EH (cell line): ENCODE data around the gene IQSEC1.

Experiments used
- DNase-seq: peaks from one replicate; pipeline ENCODE4 v3.0.0-alpha.2; 2015; ENCODE audit warnings: low read depth

The IQSEC1 gene

GRCh38 chr3:13015286-13016082 lies 57.7 kb downstream of the IQSEC1 start:
- no peak for DNase-seq

DNA sequence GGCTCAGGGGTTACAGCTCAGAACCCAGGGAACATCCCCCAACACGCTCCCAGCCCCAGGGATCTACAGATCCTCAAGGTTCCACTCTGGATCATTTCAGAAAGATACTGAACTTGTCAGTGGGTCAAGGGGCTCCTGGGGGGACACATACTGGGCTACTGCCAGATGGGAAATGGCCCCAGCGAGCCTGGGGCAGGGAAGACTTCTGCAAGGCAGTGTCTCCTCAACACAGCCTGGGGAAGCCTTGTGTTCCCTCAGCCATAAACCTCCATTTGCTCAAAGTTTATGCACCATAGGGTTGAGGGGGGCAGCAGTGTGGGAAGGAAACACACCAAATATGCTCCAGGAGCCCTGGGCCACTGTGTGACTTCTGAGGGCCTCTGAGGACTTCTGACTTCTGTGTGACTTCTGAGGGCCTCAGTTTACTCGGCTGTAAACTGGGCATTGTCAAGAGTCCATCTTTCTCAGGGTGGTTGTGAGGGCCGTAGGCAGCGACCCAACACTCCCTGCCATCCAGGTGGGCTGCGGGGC lies 58.4 kb downstream of the IQSEC1 start:
- no peak for DNase-seq

- no peak for DNase-seq
These were observed 59.1 kb downstream of the IQSEC1 start for GRCh38 chr3:13013994-13014754.

- no peak for DNase-seq
These were observed 59.7 kb downstream of the IQSEC1 start for GRCh38 chr3:13013566-13013965.

DNA sequence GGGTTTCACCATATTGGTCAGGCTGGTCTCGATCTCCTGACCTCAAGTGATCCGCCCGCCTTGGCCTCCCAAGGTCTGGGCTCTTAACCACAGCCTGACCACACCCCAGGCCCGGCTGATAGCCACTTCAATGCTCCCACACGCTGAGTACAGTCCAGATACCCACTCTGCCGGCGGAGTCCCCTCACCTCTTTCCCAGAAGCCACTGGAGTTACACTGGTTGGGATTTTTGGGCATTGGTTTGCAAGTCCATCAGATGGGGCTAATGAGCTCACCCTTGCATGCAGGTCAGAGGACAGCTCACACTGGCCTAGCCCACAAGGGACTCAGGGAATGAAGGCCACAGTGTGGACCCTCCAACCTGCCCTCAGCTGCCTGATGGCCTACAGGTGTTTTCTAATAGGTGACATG lies 60.1 kb downstream of the IQSEC1 start:
- DNase-seq: no peak

GRCh38 chr3:13012221-13012691 lies 61.0 kb downstream of the IQSEC1 start:
- DNase-seq: peak; percentile 78

DNA sequence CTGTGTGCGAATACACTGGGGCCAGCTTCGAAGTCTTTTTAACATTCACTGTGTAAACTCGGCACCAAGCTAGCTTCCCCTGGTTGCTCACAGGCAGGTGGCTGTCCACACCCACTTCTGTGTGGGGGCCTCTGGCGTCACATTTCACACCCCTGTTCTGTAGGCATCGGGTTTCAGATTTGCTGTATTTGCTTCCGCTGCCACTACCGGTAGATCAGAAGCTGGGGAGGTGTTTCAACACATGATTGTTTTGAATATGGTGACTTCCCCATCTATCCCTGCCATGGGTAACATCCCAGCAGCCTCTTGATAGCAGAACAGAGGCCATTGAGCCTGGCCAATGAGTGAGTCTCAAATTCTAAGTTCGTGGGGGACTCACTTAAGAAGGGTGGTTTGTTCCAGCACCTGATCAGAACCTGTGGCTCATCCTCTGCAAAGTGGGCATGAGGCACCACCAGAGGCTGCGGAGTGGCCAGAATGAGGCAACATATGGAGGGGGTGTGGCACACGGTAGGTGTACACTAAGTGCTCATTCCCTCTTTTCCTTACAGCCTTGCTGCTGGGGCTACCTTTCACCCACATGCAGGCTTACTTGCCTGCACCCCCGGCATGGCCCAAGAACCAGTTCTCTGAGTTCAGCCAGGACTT lies 61.5 kb downstream of the IQSEC1 start:
- no peak for DNase-seq

DNA sequence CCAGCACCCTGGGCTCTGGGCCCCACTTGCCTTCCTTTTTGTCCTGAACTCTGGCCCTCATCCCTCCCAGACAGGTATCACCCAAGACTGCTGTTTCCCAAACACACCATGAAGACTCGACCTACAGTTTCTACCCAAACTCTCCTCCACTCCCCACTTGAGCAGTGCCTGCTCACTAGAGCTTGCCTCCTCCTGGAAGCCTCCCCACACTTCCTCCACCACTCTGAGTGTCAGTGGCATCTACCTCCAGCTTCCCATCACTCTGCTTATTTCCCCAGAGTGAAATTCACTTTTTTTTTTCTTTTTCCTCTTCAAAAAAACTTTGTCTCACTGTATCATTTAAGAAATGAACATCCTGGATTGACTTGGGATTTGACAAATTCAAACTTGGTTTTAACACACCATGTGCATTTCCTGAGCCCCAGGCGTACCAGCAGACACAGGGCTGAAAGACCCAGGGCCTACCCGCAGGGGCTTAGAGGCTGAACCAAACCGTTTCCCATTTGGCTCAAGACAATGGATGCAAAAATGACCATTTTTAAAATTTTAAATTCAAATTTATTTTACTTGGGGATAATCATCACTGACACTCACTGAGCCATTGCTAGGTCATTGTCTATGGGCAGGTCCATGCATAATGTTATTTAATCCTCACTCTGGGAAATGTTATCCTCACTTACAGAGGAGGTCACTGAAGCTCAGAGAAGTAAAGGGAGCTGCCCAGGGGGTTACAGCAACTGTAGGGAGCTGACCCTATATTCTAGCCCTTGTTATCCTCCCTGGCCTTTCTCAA lies 62.3 kb downstream of the IQSEC1 start:
- DNase-seq: no peak

DNA sequence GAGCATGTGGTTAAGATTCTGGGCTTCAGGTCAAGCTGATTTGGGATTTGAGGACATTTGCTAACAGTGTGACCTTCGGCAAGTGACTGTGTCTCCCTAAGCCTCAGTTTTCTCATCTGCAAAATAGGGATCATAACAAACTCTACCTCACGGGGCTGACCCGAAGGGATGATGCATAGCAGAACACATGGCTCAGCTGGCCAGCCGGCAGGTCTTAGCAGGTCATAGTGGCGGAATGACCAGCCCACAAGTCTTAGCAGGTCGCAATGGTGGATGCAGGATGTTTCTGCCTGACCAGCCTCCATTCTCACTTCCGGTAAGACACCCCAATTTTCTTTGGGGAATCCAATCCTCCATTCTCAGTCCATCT lies 63.3 kb downstream of the IQSEC1 start:
- DNase-seq: no peak

DNA sequence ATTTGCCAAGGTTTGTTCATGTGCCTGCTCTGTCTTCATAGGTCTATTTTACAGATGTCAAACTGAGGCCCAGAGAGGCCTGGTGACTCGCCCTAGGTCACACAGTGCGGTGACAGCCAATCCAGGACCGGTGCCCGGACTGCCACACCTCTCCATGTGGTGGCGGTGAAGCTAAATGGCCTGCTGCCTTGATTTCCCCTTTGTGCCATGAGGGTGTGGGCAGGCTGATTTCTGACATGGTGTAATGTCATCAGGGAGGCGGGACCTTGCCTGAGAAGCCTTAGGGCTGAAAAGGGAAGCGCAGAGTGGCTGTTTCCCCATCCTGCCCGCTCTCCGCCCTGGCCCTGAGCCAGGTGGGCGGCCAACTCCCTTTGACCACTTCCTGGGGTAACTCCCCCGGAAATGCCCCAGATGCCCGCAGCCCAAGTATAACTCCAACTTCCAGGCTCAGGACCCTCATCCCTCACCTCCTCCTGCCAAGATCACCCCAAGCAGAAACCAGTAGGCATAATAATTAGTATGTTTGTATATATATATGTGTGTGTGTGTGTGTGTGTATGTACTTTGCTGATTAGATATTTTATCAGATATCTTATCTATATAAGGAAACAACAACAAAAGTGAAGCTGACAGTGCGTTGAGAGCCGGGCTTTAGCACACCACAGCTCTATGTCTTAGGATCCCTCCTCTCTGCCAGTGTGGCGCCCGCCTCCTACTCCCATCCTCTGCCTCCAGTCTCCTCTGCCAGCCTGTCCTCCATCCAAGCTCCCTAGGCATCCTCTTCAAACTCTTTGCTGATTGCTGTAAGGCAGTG lies 63.9 kb downstream of the IQSEC1 start:
- no peak for DNase-seq

DNA sequence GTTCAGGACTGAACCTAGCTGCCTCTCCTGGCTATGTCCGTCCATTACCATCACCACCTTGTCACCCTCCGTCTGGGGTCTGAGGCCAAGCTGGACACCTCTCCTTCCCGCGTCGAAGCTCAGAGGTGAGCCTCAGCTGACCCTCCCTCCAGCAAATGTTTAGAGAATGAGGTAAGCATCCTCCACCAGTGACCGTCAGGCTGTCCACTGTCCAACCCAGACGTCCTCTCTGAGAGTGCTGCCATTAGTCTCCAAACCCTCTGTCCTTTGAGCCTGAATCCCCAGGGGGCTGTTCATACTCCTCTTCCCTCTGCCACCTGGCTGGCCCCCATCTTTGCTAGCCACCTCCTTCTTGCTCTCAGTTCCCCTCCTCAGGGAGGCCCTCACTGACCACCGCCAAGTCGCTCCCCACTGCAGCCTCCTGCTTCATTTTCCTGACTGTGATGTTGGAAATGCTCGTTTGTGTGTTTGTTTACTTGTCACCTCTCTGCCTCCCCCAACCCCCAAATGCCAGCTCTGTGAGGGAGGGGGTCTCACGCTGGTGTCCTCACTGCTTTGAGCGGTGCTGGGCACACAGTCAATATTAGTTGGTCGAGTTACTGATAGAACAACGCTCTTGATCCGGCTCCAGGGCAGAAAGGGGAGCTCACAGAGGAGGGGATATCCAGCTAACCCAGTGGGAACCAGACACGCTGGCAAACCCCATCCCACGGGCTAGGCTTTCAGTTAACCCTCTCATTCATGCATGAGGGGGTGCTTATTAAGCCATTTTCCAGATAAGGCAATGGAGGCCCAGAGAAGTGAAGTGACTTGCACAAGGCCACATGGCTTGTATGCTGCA lies 64.9 kb downstream of the IQSEC1 start:
- DNase-seq: no peak

DNA sequence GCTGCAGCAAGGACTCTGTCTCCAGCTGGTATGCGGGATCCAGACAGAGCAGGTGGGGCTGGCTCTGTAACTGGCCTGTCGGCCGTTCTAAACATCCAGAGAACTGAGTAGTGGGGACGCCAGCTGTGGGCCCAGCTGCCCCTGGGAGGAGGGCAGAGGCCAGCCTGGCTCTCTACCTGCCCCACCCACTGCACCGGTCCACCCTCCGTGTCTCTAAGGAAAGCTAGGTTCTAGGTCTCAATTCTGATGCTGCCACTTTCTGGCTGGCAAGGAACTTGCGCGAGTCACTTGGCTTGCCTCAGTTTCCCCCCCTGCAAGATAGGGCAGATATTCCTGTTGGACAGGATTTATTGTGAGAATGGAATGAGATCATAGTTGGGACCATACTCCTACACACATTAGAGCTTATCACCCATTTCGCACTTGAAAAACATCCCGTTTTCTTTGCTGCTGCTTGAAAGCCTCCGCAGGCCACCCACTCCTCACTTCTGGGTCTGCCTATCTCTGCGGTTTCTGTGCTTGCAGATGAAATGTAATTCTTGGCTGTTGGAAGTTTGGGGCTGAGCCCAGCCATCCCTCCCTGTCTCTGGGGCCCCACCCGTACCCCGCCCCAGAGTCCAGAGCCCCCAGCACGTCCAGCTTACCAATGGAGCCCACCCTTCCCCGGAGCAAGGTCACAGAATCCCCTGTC lies 65.8 kb downstream of the IQSEC1 start:
- no peak for DNase-seq

GRCh38 chr3:13006216-13006990 lies 66.8 kb downstream of the IQSEC1 start:
- DNase-seq: no peak

DNA sequence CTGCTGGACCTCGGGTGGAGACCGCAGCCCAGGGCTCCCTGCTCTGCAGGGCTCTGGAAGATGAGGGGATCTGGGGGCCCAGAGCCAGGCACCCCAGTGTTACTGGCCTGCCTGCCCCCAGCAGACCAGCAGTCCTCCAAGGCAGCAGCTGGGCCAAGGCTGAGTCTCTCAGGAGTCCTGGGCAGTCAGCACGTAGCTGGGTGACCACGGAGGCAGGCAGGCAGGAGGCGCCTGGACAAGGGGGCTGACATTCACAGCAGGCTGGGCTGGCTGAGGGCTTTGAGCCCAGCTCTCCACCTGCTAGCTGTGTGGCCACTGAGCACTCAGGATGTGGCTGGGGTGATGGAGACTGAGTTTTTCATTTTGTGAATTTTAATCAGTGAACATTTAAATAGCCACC lies 67.9 kb downstream of the IQSEC1 start:
- no peak for DNase-seq

- no peak for DNase-seq
These were observed 68.9 kb downstream of the IQSEC1 start for GRCh38 chr3:13004376-13004775.

DNA sequence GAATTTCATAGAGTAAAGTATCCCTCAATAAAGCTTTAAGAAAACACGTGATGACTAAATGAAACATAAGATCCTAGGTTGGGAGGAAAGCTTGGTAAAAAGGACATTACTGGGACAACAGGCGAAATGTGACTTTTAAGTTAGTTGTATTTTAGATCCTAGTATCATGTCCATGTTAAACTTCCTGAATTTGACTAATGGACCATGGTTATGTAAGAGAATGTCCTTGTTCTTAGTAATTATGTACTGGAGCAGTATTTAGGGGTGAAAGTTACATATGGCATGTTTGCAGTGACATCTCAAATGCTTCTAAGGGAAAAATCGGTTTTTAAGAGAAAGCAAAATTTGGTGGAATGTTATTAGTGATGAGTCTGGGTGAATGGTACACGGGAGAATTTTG lies 69.6 kb downstream of the IQSEC1 start:
- DNase-seq: no peak

- DNase-seq: no peak
These were observed 70.7 kb downstream of the IQSEC1 start for GRCh38 chr3:13002398-13003124.
